ENCODE measurements around the gene DPH7.

- TF ChIP-seq POLR2A (IDR thresholded peaks at IDR 0.05; ENCODE audit: low read length) (no peak), GATA1 (IDR thresholded peaks at IDR 0.05; ENCODE audit: low read depth, low read length) (no peak)
Measured at GRCh38 chr9:137586854-137587253, 8.1 kb upstream of the DPH7 start.

All from erythroblast (primary cell).